T-cell (primary cell): ENCODE data around the gene WFS1. TPM values are rescaled to one million over a fixed set of nuclear protein-coding genes. Genes with fewer than 3 reads are reported as not detected.

ENCODE experiments used
- total RNA-seq, 35 experiments: library from RNA in 6 of 35; stranded (reverse) in 6 of 35; fragments of 120-200 nt in 1 of 35; gene quantifications; one replicate each; pipeline versions ENCODE4 v1.2.1 to v1.2.4 and lab custom pipeline; 2013 to 2026

WFS1 gene
- total RNA-seq, 5 donors from 2014 or later (not counting 1 experiment from before 2014, with no cell fraction given) = 3.2 to 6.2 (median 5.1) TPM

Other genes with a start within 250 kb of the WFS1 start
- 10 to 100 TPM in 1 of 5 donors, 1 to 10 TPM in 4; 3.5 to 14.0 (median 6.1) TPM for gene JAKMIP1, start 69.3 kb upstream of the WFS1 start, total RNA-seq
- under 1 TPM in 1 of 5 donors, not detected in 4; 0.20 TPM for gene PPP2R2C, start 202.8 kb downstream of the WFS1 start, total RNA-seq